H1 (cell line): ENCODE data around the gene CBS. TPM values are rescaled to one million over a fixed set of nuclear protein-coding genes. Genes with fewer than 3 reads are reported as not detected.

ENCODE experiments used
- CTCF ChIA-PET: fragments of 300-600 bp; sonication (Branson Sonifier 250); formaldehyde crosslinking; loops from one replicate; lab custom pipeline; 2021; ENCODE audit not compliant: partially characterized antibody; lab: Charles Lee
- POLR2A ChIA-PET: fragments of 300-600 bp; sonication (Branson Sonifier 250); formaldehyde crosslinking; loops from one replicate; lab custom pipeline; 2021; ENCODE audit warnings: inconsistent platforms; ENCODE audit not compliant: partially characterized antibody; lab: Charles Lee
- DNase-seq, 2 experiments: peaks; one replicate each; pipeline versions ENCODE4 v3.0.0 to v3.0.0-alpha.2; 2010 to 2022; ENCODE audit warnings: low spot score in 2 of 2, low read depth in 1 of 2, mixed read lengths in 1 of 2
- FAIRE-seq: peaks from 2 replicates; lab custom pipeline; 2011; peaks lifted over from hg19 to GRCh38; lab: Jason Lieb, UNC
- H2AFZ ChIP-seq: 2 replicates; pipeline ENCODE4 v1.8.1; 2012; ENCODE audit warnings: low read length, inconsistent platforms
- H2AK5ac ChIP-seq: 2 replicates; pipeline ENCODE4 v1.6.1; 2013; ENCODE audit warnings: low read depth, low read length
- H2BK120ac ChIP-seq: replicated peaks from 2 replicates; pipeline ENCODE3; 2013; ENCODE audit warnings: low read depth, low read length, inconsistent platforms
- H2BK12ac ChIP-seq: 2 replicates; pipeline ENCODE4 v1.6.1; 2013; ENCODE audit warnings: low read depth, low read length
- H2BK15ac ChIP-seq: 2 replicates; pipeline ENCODE4 v1.6.1; 2013; ENCODE audit warnings: low read length
- H2BK20ac ChIP-seq: 2 replicates; pipeline ENCODE4 v1.6.1; 2013; ENCODE audit warnings: low read length
- H2BK5ac ChIP-seq: 2 replicates; pipeline ENCODE4 v1.6.1; 2013; ENCODE audit warnings: low read depth, low read length
- H3K14ac ChIP-seq: 2 replicates; pipeline ENCODE4 v1.6.1; 2013; ENCODE audit warnings: inconsistent platforms; ENCODE audit not compliant: insufficient read length
- H3K18ac ChIP-seq: 2 replicates; pipeline ENCODE4 v1.6.1; 2013; ENCODE audit warnings: low read length; ENCODE audit errors: extremely low read depth
- H3K23ac ChIP-seq: 2 replicates; pipeline ENCODE4 v1.6.1; 2013; ENCODE audit warnings: inconsistent platforms; ENCODE audit not compliant: insufficient read length
- H3K23me2 ChIP-seq: 2 replicates; pipeline ENCODE4 v1.6.1; 2013; ENCODE audit warnings: low read depth, low read length
- H3K27ac ChIP-seq: 2 replicates; pipeline ENCODE4 v1.6.1; 2011; ENCODE audit warnings: low read depth, low read length, inconsistent platforms
- H3K27me3 ChIP-seq, 4 experiments: replicated peaks in 1 of 4; 1 replicate in 1 of 4; 2 replicates in 3 of 4; pipeline versions ENCODE4 v1.6.1 to v1.8.1; 2011 to 2013; ENCODE audit warnings: low read length in 3 of 4, mild to moderate bottlenecking in 3 of 4, inconsistent platforms in 2 of 4, mixed read lengths in 2 of 4, moderate library complexity in 1 of 4; ENCODE audit not compliant: control insufficient read depth in 3 of 4, insufficient read depth in 3 of 4; ENCODE audit errors: extremely low read depth in 1 of 4
- H3K36me3 ChIP-seq, 4 experiments: 2 replicates each; pipeline versions ENCODE4 v1.6.1 to v1.8.1; 2011 to 2013; ENCODE audit warnings: mild to moderate bottlenecking in 4 of 4, low read length in 3 of 4, moderate library complexity in 2 of 4, control low read depth in 1 of 4, inconsistent platforms in 1 of 4; ENCODE audit not compliant: insufficient read depth in 4 of 4, control insufficient read depth in 2 of 4
- H3K4ac ChIP-seq: replicated peaks from 2 replicates; pipeline ENCODE3; 2013; ENCODE audit warnings: low read length, low read depth, mixed read lengths, inconsistent platforms; ENCODE audit not compliant: insufficient read length
- H3K4me1 ChIP-seq, 4 experiments: replicated peaks in 1 of 4; 1 replicate in 1 of 4; 2 replicates in 3 of 4; pipeline versions ENCODE4 v1.6.1 to v1.8.1; 2011 to 2013; ENCODE audit warnings: low read length in 3 of 4, inconsistent platforms in 2 of 4, mixed read lengths in 1 of 4; ENCODE audit not compliant: insufficient read depth in 4 of 4, control insufficient read depth in 3 of 4
- H3K4me2 ChIP-seq, 2 experiments: 2 replicates each; pipeline versions ENCODE4 v1.6.1 to v1.8.1; 2011 to 2013; ENCODE audit warnings: low read depth in 2 of 2, low read length in 2 of 2, control low read depth in 1 of 2, inconsistent platforms in 1 of 2, mild to moderate bottlenecking in 1 of 2; ENCODE audit not compliant: insufficient read depth in 1 of 2
- H3K4me3 ChIP-seq, 4 experiments: fragments of 200-600, 300-600 bp in 1 of 4; sonication (generic), shearing (Covaris generic), sonication (Bioruptor Twin) in 1 of 4; 2 replicates each; pipeline versions ENCODE4 v1.5.1 to v1.8.1; 2011 to 2016; ENCODE audit warnings: low read length in 4 of 4, low read depth in 3 of 4, control low read depth in 2 of 4, inconsistent platforms in 2 of 4, mild to moderate bottlenecking in 2 of 4, mixed read lengths in 1 of 4, moderate library complexity in 1 of 4; ENCODE audit not compliant: insufficient read depth in 2 of 4; ENCODE audit errors: extremely low read depth in 1 of 4
- H3K56ac ChIP-seq: replicated peaks from 2 replicates; pipeline ENCODE3; 2013; ENCODE audit warnings: low read depth, mild to moderate bottlenecking, mixed read lengths, low read length, inconsistent platforms; ENCODE audit not compliant: insufficient read length
- H3K79me1 ChIP-seq: 2 replicates; pipeline ENCODE4 v1.6.1; 2013; ENCODE audit warnings: low read depth, low read length, control low read depth
- H3K79me2 ChIP-seq, 2 experiments: 2 replicates each; pipeline versions ENCODE4 v1.6.1 to v1.8.1; 2012 to 2013; ENCODE audit warnings: low read length in 2 of 2, mild to moderate bottlenecking in 2 of 2, inconsistent platforms in 1 of 2; ENCODE audit not compliant: insufficient read depth in 2 of 2, control insufficient read depth in 1 of 2
- H3K9ac ChIP-seq, 4 experiments: replicated peaks in 1 of 4; 1 replicate in 1 of 4; 2 replicates in 3 of 4; pipeline versions ENCODE4 v1.6.1 to v1.8.1; 2011 to 2013; ENCODE audit warnings: low read depth in 3 of 4, low read length in 3 of 4, control low read depth in 2 of 4, mild to moderate bottlenecking in 2 of 4, moderate library complexity in 2 of 4, inconsistent platforms in 1 of 4; ENCODE audit errors: extremely low read depth in 1 of 4
- H3K9me3 ChIP-seq, 2 experiments: 2 replicates each; pipeline versions ENCODE4 v1.6.1 to v1.8.1; 2012 to 2013; ENCODE audit warnings: mild to moderate bottlenecking in 2 of 2, moderate library complexity in 2 of 2, control low read depth in 1 of 2, inconsistent platforms in 1 of 2, low read depth in 1 of 2, low read length in 1 of 2, mixed read lengths in 1 of 2; ENCODE audit not compliant: insufficient read depth in 2 of 2
- H4K20me1 ChIP-seq, 2 experiments: replicated peaks in 1 of 2; 2 replicates each; pipeline versions ENCODE3 to v1.8.1; 2011 to 2013; ENCODE audit warnings: inconsistent platforms in 2 of 2, low read length in 2 of 2, mild to moderate bottlenecking in 1 of 2; ENCODE audit not compliant: insufficient read depth in 2 of 2, control insufficient read depth in 1 of 2
- H4K5ac ChIP-seq: 2 replicates; pipeline ENCODE4 v1.6.1; 2013; ENCODE audit warnings: low read length, low read depth, mixed read lengths, inconsistent platforms; ENCODE audit not compliant: insufficient read length
- H4K8ac ChIP-seq: 2 replicates; pipeline ENCODE4 v1.8.0; 2013; ENCODE audit warnings: mild to moderate bottlenecking, moderate library complexity, low read length, inconsistent platforms; ENCODE audit not compliant: insufficient read depth; ENCODE audit errors: extremely low read depth
- H4K91ac ChIP-seq: replicated peaks from 2 replicates; pipeline ENCODE3; 2013; ENCODE audit warnings: low read length, mixed read lengths, inconsistent platforms; ENCODE audit not compliant: insufficient read length
- BACH1 ChIP-seq: IDR thresholded peaks from 2 replicates; pipeline ENCODE4 v1.6.1; 2012; ENCODE audit warnings: low read length, improper control_type of control experiment
- BRCA1 ChIP-seq: IDR thresholded peaks from 2 replicates; pipeline ENCODE4 v1.6.1; 2012; ENCODE audit warnings: low read depth, low read length, improper control_type of control experiment
- GTF2F1 ChIP-seq: IDR thresholded peaks from 2 replicates; pipeline ENCODE4 v1.6.1; 2012; ENCODE audit warnings: low read depth, low read length, improper control_type of control experiment, borderline replicate concordance
- NANOG ChIP-seq: IDR thresholded peaks from 2 replicates; pipeline ENCODE4 v1.6.1; 2011; ENCODE audit warnings: low read length, low read depth, mild to moderate bottlenecking, inconsistent platforms; ENCODE audit not compliant: insufficient read depth, poor library complexity, severe bottlenecking
- POLR2A ChIP-seq, 2 experiments: IDR thresholded peaks; 1 replicate in 1 of 2; 2 replicates in 1 of 2; pipeline ENCODE4 v1.6.1; 2011; ENCODE audit warnings: low read depth in 2 of 2, low read length in 2 of 2, mild to moderate bottlenecking in 2 of 2; ENCODE audit errors: control extremely low read depth in 1 of 2
- POU5F1 ChIP-seq: IDR thresholded peaks from 2 replicates; pipeline ENCODE4 v1.6.1; 2011; ENCODE audit warnings: low read depth, mild to moderate bottlenecking, low read length, moderate library complexity
- RBBP5 ChIP-seq: IDR thresholded peaks from 2 replicates; pipeline ENCODE4 v1.7.1; 2012; ENCODE audit warnings: low read depth, mild to moderate bottlenecking, inconsistent platforms, low read length, moderate library complexity, borderline replicate concordance
- RFX5 ChIP-seq: IDR thresholded peaks from 2 replicates; pipeline ENCODE4 v1.6.1; 2011; ENCODE audit warnings: low read depth, low read length, improper control_type of control experiment, borderline replicate concordance
- SIRT6 ChIP-seq: IDR thresholded peaks from one replicate; pipeline ENCODE4 v1.7.1; 2012; ENCODE audit warnings: low read length, inconsistent platforms
- WGBS, 2 experiments: shearing (Covaris generic) in 1 of 2; methylation state at CpG; one replicate each; pipeline versions ENCODE4 v1.1.6 to v1.1.7; 2013 to 2015; ENCODE audit warnings: low lambda C conversion rate in 2 of 2, mixed read lengths in 2 of 2, inconsistent platforms in 1 of 2, low coverage in 1 of 2, missing lambda C conversion rate in 1 of 2; ENCODE audit not compliant: insufficient replicate concordance in 2 of 2, insufficient coverage in 1 of 2, insufficient read length in 1 of 2; ENCODE audit errors: extremely low coverage in 1 of 2, missing lambda C conversion rate in 1 of 2; 5-methylcytosine and 5-hydroxymethylcytosine counted together
- polyA plus RNA-seq, 7 experiments: library from polyadenylated mRNA; depleted of rRNA in 3 of 7; stranded (reverse) in 5 of 7; unstranded in 2 of 7; fragments of >200 nt in 5 of 7; fragments of 200-250 nt in 2 of 7; gene quantifications; 1 replicate in 5 of 7; 2 replicates in 1 of 7; 4 replicates in 1 of 7; pipeline versions ENCODE4 v1.2.1 to v1.2.3, GENCODE V29; 2011 to 2013; ENCODE audit warnings: missing spikeins in 2 of 7, mixed read lengths in 2 of 7
- total RNA-seq: library from RNA; stranded (reverse); fragmentation: NEBNext Ultra II Directional; extraction: Animal tissue kit (Norgen Biotek cat#: 25700); gene quantifications from 2 replicates; pipeline ENCODE4 v1.2.1, GENCODE V29; 2021
- TF ChIP-seq, protein P1 (sequence below): IDR thresholded peaks from 2 replicates; pipeline ENCODE4 v1.6.1; 2012; ENCODE audit warnings: low read length, inconsistent platforms
- TF ChIP-seq, protein P2 (sequence below): IDR thresholded peaks from 2 replicates; pipeline ENCODE4 v1.6.1; 2012; ENCODE audit warnings: inconsistent platforms
- TF ChIP-seq, protein P3 (sequence below): IDR thresholded peaks from 2 replicates; pipeline ENCODE4 v1.6.1; 2012; ENCODE audit warnings: inconsistent platforms

The CBS gene
- total and polyA plus RNA-seq, 2 of the 8 experiments (the other 6 are each of a cell fraction or from before 2014, with no cell fraction given), result 114 to 455 TPM

DNA sequence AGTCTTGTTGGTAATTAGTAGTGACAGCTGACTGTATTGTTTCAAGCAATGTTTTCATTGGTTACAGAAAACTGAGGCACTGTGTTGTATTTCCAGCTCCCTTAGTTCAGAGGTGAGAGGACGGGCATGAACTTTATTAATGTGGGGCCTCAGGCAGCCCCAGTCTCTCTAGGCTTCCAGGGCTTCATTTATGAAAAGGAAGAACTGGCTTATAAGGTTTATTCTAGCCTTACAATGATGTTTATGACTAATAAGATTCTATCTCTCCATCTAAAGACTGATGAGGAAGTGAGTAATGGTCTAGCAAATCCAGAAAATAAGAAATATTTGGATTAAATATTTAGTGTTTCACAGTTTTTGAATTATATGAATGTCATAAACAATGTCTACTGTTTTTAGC, 41.5 kb downstream of the CBS start:
- H3K4me3 ChIP-seq, result no peak overlapping the region
- CTCF ChIA-PET, result interaction anchor here (0.6 to 1.2 kb wide), 4 partner anchors 112 to 172 kb away, joined by 3 read pairs; no protein-coding TSS in a partner anchor
- no peak overlapping the region for H3K23ac ChIP-seq
- no peaks in the 10 kb centered on the region for H3K23me2 ChIP-seq
- H4K20me1 ChIP-seq, result no peaks in the 10 kb centered on the region
- peaks cover under 1 to 18% (median 8%) of the 10 kb centered on the region in 4 experiments; a peak in 7 of 8 replicates for H3K36me3 ChIP-seq
- no peak overlapping the region for H3K18ac ChIP-seq
- H2BK5ac ChIP-seq, result no peak overlapping the region
- no peak overlapping the region for H4K91ac ChIP-seq
- no peak overlapping the region for H3K14ac ChIP-seq
- no peaks in the 10 kb centered on the region for H3K27me3 ChIP-seq
- H4K8ac ChIP-seq, result no peak overlapping the region
- no peak overlapping the region for H3K27ac ChIP-seq
- no peak overlapping the region for H2AK5ac ChIP-seq
- no peaks in the 10 kb centered on the region for H3K9me3 ChIP-seq
- no peak for DNase-seq
- FAIRE-seq, result no peak
- no peak overlapping the region for H3K9ac ChIP-seq
- no peak overlapping the region for H3K56ac ChIP-seq
- no peak overlapping the region for H4K5ac ChIP-seq
- no peak overlapping the region for H2BK120ac ChIP-seq
- no peaks in the 10 kb centered on the region for H3K79me1 ChIP-seq
- no peaks in the 10 kb centered on the region for H3K4me1 ChIP-seq
- no peak overlapping the region for H3K4ac ChIP-seq
- no peak overlapping the region for H2AFZ ChIP-seq
- H3K4me2 ChIP-seq, result no peak overlapping the region
- POLR2A ChIA-PET, result interaction anchor here (0.7 to 1.6 kb wide), 3 partner anchors 9 to 155 kb away, joined by 3 to 5 read pairs (median 3); no protein-coding TSS in a partner anchor
- no peak overlapping the region for H2BK20ac ChIP-seq
- no peak overlapping the region for H2BK12ac ChIP-seq
- 81% methylated on average over 1 of the region's 1 CpG; no CpG with 5 or more reads in 1 of the 2 experiments for WGBS, 2 experiments
- H2BK15ac ChIP-seq, result no peak overlapping the region
- H3K79me2 ChIP-seq, result no peaks in the 10 kb centered on the region
- TF ChIP-seq SIRT6 (no peak), RFX5 (no peak), NANOG (no peak), POU5F1 (no peak), BACH1 (no peak), POLR2A (IDR thresholded peaks at IDR 0.05; ENCODE audit: control extremely low read depth in 1 of 2, low read depth in 2 of 2, low read length in 2 of 2) (no peak), RBBP5 (no peak), BRCA1 (no peak), GTF2F1 (no peak)
- TF ChIP-seq, protein P1, sequence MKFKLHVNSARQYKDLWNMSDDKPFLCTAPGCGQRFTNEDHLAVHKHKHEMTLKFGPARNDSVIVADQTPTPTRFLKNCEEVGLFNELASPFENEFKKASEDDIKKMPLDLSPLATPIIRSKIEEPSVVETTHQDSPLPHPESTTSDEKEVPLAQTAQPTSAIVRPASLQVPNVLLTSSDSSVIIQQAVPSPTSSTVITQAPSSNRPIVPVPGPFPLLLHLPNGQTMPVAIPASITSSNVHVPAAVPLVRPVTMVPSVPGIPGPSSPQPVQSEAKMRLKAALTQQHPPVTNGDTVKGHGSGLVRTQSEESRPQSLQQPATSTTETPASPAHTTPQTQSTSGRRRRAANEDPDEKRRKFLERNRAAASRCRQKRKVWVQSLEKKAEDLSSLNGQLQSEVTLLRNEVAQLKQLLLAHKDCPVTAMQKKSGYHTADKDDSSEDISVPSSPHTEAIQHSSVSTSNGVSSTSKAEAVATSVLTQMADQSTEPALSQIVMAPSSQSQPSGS, result no peak
- TF ChIP-seq, protein P2, sequence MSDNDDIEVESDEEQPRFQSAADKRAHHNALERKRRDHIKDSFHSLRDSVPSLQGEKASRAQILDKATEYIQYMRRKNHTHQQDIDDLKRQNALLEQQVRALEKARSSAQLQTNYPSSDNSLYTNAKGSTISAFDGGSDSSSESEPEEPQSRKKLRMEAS, result no peak
- TF ChIP-seq, protein P3, sequence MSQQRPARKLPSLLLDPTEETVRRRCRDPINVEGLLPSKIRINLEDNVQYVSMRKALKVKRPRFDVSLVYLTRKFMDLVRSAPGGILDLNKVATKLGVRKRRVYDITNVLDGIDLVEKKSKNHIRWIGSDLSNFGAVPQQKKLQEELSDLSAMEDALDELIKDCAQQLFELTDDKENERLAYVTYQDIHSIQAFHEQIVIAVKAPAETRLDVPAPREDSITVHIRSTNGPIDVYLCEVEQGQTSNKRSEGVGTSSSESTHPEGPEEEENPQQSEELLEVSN, result no peak
